ENCODE data around the gene CYTH3.
A peak's percentile ranks its signal among the peaks of the same experiment; 100 is the strongest.
"Not testable (repeated sequence)": the region's sequence is repeated elsewhere in the genome, so short reads cannot be mapped to it uniquely, and the experiment has no call there.

CYTH3 gene

DNA sequence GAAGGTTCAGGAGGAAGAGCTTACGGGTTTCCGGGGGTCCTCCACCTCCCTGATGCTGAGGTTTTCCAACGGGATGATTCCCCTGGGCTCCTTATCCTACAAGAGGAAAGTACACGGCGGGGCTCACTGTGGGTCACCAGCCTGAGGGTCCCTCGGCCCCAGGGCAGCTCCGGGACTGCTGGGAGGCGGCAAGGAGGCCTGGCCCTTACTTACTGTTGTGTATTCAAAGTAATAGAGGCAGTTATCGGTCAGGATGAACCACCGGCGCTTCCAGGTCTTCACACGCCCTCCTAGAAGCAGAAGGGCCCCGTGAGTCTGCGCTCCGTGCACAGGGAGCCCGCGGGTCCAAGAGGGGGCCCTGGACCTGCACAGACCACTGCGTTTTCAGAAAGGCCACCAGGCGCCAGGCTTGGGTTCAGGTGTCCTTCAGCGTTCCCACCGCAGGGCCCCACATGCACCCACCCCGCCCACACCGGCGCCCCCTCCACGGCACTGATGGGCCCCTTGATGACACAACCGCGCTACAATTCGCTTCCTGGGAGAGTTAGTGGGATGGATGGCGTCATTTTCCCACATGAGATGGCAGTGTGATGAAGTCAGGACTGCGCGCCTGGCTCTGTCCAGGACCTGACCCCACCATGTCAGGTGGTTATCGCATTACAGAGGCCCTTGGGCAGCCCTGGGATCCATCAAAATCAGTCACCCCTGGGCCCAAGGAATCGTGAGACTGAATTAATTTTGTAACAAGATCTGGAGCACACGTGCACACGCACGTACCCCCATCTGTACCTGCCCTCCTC lies 106.7 kb downstream of the CYTH3 start:
- no peak for DNase-seq (ENCODE audit: low spot score)

DNA sequence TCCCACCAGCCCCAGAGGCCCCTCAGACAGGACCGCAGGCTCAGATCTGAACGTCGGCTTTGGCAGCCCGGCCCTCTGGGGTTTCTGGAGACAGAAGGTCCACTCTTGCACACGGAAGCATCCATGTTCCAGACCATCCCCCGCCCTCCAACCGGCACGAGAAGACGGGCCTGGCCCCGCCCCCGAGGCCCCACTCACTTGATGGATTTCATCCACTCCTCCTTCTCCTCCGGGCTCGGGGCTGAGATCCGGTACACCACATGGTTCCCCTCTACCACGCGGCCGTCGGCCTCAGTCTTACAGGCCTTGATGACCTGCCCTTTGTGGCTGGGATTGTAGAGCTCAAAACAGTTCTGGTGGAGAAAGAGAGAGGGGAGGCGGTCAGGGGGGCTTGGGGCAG lies 107.3 kb downstream of the CYTH3 start:
- no peak for DNase-seq (ENCODE audit: low spot score)

DNA sequence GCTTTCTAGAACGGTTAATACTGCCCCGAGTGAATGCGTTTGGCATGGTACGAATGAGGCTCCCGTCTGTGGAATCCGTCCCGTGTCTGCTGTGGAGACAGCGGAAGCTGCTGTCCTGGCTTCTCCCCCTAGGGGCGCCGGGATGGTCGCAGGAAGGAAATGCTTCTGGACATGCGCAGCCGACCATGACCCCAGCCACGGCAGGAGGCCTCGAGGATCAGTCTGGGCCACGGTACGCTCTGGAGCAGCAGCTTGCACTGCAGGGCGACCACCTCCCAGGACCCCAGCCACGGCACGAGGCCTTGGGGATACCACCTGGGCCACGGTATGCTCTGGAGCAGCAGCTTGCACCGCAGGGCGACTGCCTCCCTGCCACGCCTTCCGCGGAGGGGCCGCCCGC lies 107.9 kb downstream of the CYTH3 start:
- DNase-seq (ENCODE audit: low spot score), result no peak

DNA sequence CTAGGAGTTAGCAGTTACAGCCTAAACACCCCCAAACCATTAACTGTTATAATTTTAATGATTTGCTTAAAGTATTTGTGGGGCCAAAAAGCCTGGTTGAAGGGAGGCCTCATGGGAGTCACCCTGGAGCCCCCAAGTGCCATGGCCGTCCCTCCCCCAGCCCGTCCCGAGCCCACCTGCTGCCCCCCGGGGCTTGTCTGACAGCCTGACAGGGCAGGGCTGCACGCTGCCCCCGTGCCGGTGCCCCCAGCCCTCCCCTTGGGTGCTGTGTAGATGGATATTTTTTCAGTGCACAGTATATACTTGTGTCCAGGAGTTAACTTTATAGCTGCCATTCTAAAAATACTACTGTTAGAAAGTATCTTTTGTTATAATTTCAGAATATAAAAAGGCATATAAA lies 108.4 kb downstream of the CYTH3 start:
- no peak for DNase-seq (ENCODE audit: low spot score)

DNA sequence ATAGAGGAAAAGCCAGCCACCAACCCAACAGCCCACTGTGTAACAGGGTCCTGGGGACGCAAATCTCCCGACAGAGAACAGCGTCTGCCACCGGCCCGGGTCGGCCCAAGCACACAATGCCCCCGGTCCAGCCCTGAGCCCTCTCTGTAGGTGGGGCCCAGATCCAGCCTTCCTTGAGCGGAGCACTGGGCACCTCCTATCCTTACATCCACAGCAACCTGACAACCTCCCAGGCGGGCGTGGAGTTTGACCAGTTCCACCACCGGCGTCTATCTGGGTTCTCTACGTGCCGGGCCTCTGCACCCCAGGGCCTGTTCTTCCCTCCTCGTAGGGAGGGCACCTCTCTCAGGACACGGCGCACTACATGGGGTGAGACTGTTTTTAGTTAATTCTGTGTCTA lies 109.0 kb downstream of the CYTH3 start:
- no peak for DNase-seq (ENCODE audit: low spot score)

DNA sequence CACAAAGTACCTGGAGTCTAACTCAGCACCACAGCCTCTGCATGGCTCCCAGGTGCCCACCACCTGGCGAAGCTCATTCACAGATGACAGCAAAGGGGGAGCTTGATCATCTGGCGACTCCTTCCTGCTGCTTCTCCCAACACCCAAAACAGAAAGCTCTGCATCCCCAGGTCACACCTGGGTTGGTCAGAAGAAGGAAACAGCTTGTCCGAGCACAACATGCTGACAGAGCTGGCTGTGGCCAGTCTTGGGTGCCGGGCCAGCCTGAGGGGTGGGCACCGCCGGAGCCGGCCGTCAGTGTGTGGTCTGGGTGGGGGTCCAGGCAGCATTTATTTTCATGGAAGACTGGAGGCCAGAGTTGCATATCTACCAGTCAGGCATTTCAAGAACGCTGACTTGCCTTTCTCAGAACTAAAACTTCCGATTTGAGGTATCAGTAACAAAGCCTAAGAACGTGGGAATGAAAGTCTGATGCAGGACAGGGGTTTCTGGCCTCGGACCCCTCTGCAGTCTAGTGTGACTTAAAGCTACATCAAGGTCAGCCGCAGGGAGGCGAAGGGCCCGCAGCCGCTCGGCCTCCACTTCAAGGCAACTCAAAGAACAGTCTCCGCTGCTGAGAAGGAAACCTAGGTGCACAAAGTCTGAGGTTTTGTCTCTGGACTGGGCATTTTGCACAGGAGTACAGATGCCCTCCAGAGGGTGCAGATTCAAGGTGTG lies 109.6 kb downstream of the CYTH3 start:
- DNase-seq (ENCODE audit: low spot score), result no peak

DNA sequence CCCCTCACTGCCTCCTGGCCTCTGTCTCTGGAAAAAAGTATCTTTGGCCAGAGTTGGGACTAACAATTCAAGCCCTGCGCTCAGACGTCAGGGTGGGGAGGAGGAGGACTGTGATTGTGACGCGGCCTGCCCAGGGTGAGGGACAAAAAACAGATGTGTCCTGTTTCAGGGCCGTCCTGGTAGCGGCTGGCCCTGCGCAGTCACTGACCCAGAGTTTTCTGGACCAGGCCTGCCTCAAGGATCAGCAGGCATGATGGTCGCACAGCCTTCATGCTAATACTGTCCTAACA lies 110.1 kb downstream of the CYTH3 start:
- no peak for DNase-seq (ENCODE audit: low spot score)

DNA sequence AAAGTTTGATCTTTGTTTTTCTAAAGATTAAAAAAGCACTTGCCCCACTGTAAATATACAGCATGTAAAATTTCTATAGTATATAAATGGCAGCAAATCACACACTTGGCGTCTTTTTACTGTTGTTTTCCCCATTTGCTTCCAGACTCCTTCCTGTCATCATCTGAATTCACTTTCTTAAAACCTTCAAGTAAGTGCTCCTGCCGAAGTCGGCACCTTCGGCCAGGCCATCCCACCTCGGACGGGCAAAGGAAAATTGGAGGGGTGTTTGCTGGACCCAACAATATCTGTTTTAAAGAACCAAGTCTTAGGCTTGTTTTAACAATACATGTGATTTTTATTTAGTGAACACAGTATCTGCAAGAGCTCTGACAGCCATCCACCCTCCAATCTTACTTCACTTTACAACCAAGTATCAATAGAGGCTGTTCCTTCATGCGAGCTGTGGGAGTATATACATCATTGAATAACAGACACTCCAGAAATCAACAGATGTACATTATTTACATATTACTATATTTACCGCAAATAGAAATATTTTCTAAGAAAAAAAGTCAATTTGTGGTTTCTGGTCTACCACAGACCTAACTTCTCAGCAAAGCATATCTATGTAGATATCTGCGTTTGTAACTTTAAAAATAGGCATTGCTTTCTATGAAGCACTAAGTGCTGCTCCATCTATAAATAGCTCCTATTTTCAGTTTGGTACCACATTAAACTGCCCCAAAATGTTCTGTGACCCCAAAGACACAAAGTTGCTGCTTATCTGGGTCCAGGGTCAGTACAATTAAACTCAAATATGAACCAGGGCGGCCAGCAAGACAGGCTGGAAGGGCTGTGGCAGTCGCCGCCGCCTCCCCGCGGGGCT lies 110.7 kb downstream of the CYTH3 start:
- DNase-seq (ENCODE audit: low spot score), result no peak

DNA sequence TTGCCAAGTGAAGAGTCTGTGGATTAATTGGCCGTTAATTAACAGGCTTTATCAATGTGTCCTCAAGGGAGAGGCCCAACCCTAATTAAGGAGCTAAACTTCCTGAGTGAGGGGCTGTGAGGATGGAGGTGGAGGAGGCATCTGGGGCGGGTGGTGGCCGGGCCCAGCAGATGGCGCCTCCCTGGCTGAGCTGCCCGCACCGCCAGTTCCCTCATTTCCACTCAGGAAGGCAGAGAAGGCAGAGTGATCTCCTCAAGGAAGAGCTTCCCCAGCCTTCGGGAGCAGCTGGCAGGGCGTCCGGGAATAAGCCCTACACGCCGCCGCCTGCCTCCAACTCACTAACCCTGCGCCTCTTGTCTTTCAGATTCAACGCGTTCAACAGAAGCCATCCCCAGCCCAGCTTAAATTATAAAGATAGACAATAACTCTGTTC lies 112.2 kb downstream of the CYTH3 start:
- peak; percentile 95 for DNase-seq (ENCODE audit: low spot score)

DNA sequence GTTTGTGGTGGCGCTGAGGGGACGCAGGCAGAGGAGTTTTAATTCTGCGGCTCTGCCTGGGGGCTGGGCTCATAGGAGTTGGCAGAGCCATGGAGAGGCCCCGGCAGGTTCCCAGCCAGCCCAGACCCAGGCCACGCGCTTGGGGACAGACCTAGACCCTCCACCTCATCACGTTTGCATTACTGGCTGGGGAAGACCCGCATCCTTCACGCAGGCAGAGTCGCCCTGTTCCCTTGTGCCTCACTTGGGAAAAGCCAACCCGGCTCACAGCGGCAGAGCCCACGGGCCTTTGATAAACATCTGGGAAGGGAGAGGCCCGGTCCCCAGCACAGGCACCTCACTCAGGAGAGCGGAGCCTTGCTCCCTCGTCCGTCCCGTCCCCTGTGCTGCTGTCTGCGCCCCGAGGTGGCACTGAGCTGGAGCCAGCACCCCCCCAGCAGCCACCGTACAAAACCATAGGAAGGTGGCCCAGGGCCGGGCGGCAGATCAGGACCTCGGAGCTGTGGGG lies 112.8 kb downstream of the CYTH3 start:
- no peak for DNase-seq (ENCODE audit: low spot score)

DNA sequence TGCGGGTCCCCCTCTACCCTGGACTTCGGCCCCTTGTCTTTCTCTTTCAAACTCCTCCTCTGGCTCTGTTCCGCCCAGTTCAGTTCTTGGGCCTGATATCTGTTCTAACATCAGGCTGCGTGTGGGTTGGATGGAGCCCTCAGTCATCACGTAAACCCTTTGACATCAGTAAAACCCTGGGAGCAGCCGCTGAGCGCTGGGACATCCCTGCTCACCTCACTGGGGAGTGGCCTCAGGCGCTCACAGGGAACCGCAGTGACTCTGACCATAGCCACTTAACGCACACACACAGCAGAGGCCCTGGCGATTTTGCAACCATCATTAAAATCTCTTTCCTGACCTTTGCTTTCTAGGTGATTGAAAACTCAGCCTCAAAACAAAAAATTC lies 113.3 kb downstream of the CYTH3 start:
- DNase-seq (ENCODE audit: low spot score), result no peak

DNA sequence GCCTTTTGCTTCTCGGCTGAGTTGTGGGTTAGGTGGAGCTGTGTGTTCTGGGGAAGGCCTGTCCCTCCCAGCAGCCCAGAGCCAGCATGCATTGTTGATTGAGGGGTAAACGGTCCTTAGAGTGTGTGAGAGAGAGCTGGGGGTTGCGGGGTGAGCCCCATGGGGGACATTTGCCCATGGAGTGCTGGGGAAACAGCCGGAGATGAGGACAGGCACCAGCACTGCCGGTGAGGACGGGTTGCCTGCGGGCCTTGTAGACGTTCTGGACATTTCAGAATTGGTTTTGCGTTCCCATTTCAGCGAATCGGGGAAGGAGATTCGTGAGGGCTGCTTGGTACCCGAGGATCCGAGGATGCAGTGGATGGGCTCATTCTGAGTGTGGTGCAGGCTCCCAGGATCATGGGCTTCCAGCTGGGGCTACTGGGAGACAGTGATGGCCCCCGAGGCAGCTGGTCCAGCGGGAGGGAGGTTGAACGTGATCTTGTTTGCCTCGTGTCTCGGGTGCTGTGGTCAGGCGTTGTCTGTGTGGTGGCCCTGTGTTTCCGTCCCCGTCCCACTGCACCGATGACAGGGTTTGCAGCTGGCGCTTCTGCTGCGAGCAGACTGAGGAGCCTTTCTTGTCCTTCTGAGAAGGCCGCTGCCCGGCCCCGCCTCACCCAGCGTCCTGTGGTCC lies 113.9 kb downstream of the CYTH3 start:
- no peak for DNase-seq (ENCODE audit: low spot score)

DNA sequence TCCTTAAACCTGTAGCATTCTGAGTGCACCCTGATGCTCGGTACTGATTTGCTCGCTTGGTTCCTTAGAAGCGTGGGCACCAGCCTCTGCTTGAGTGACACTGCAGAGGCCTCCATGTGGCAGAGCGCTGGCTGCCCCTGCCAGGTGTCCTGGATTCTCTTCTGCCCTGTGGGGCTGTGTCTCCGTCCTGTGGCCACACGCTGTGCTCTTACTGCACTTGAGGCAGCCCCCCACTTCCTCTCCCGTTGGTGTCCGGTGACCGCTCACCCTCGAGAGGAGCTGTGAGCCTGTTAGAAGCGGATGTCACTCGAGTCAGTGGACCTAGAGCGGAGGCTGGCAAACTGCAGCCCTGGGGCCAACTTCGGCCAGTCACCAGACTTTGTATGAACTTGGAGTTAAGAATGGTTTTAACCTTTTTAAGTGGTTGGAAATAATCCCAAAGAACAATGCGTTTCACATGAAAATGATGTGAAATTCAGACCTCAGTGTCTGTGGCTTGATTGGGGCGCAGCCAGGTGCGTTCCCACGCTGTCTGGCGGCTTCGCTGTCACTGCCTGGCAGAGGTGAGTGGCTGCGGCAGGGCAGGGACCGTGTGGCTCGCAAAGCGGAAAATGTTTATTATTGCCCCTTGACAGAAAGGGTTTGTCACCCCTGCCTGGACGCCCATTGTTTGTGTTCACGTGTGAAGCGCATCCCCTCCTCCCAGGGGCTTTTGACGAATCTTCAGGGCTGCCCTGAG lies 114.6 kb downstream of the CYTH3 start:
- DNase-seq (ENCODE audit: low spot score), result no peak

DNA sequence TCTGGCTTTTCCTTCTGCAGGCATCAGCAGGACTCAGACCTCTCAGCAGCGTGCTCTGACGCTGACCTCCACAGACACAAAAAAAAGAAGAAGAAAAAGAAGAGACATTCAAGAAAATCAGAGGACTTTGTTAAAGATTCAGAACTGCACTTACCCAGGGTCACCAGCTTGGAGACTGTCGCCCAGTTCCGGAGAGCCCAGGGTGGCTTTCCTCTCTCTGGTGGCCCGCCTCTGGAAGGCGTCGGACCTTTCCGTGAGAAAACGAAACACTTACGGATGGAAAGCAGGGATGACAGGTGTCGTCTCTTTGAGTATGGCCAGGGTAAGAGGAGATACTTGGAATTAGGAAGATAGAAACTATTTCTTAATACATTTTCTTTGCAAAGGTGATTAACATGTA lies 115.7 kb downstream of the CYTH3 start:
- DNase-seq (ENCODE audit: low spot score), result no peak

DNA sequence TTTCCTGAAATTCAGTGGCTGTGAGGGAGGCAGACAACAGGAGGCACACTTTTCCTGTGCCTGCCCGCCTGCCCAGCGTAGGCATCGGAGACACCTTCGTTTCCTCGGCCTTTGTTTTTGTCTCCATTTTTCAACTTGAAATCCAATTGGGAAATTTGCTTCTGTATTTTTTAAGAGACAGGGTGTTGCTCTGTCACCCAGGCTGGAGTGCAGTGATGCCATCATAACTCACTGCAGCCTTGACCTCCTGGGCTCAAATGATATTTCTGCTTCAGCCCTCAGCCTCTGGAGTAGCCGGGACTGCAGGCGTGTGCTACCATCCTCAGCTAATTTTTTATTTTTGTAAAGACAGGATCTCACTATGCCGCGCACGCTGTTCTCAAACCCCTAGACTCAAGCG lies 116.8 kb downstream of the CYTH3 start:
- no peak for DNase-seq (ENCODE audit: low spot score)

DNA sequence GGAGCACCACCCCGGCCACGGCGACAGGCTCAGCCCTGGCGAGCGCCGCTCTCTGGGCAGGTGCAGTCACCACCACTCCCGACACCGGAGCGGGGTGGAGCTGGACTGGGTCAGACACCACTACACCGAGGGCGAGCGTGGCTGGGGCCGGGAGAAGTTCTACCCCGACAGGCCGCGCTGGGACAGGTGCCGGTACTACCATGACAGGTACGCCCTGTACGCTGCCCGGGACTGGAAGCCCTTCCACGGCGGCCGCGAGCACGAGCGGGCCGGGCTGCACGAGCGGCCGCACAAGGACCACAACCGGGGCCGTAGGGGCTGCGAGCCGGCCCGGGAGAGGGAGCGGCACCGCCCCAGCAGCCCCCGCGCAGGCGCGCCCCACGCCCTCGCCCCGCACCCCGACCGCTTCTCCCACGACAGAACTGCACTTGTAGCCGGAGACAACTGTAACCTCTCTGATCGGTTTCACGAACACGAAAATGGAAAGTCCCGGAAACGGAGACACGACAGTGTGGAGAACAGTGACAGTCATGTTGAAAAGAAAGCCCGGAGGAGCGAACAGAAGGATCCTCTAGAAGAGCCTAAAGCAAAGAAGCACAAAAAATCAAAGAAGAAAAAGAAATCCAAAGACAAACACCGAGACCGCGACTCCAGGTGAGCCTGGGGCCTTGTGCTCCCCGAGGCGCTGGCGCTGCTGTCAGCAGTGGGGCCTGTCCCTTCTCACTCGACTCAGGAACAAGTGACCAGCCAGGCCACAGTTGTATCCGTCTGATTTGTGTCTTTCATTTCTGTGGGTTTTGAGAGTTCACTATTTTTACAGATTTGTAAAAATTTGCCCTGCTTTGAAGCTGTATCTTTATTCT lies 117.7 kb downstream of the CYTH3 start:
- no peak for DNase-seq (ENCODE audit: low spot score)

DNA sequence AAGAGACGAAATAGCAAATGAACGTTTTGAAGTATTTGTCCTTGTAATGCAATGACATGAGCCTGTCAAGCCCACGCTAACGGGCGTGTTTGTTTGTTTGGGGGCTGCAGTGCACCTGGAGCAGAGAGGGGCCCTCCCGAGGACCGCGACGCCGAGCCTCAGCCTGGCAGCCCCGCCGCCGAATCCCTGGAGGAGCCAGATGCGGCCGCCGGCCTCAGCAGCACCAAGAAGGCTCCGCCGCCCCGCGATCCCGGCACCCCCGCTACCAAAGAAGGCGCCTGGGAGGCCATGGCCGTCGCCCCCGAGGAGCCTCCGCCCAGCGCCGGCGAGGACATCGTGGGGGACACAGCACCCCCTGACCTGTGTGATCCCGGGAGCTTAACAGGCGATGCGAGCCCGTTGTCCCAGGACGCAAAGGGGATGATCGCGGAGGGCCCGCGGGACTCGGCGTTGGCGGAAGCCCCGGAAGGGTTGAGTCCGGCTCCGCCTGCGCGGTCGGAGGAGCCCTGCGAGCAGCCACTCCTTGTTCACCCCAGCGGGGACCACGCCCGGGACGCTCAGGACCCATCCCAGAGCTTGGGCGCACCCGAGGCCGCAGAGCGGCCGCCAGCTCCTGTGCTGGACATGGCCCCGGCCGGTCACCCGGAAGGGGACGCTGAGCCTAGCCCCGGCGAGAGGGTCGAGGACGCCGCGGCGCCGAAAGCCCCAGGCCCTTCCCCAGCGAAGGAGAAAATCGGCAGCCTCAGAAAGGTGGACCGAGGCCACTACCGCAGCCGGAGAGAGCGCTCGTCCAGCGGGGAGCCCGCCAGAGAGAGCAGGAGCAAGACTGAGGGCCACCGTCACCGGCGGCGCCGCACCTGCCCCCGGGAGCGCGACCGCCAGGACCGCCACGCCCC lies 118.5 kb downstream of the CYTH3 start:
- no peak for DNase-seq (ENCODE audit: low spot score)

DNA sequence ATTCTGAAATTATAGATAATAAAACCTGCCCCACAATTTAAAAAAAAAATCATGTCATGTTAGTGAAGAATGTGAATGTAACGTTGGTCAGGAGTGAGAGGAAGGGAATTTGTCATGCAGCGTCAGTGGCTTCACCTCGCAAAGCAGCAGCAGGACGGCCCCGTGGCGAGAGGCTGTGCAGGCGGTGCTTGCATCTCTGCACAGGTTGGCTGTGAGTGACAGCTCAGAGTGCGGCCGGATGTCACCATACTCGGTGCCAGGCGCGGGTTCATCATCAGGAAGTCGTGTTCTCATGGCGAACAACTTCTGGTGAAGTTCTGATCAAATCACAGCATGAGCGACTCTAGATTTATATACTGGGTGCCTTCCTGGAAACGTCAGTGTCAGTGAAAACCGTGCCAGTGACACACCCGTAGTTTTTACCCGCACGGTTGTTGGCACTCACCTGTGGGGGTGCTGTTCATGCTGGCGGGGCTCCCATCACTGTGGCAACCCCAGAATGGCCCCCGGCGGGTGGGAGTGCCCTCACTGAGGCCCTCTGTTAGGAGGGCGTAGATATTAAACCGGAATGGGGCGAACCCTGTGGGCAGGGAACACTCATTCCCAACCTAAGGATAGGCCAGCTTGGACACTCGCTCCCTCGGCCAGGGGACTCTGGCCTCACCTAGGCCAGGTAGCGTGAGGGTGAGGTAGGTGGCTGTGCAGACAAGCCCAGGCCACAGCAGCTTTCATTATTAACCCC lies 120.3 kb downstream of the CYTH3 start:
- no peak for DNase-seq (ENCODE audit: low spot score)

DNA sequence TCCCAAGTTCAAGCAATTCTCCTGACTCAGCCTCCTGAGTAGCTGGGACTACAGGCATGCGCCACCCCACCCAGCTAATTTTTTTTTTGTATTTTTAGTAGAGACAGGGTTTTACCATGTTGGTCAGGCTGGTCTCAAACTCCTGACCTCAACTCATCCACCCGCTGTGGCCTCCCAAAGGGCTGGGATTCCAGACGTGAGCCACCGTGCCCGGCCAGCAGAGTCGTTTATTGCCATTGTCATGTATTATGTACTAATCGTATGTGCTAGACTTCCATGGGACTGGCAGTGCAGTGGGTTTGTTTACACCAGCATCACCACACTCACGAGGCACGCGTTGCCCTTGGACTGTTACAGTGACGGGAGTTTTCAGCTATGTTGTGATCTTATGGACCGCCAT lies 120.9 kb downstream of the CYTH3 start:
- DNase-seq (ENCODE audit: low spot score), result not testable (repeated sequence)
